Measurements from ENCODE around the gene PLPP6. TPM values are rescaled to one million over a fixed set of nuclear protein-coding genes. Genes with fewer than 3 reads are reported as not detected.

Gene PLPP6
- total RNA-seq (2014; rRNA removed; shearing (Covaris generic)), result 1.8 and 3.4 TPM in 2 replicates

GRCh38 chr9:4662108-4662988 lies at the start of gene PLPP6:
Gene PLPP6, plus strand, starts transcription at chr9:4662294. Its CDS starts 82 bp downstream, at chr9:4662376.
- peak; percentile 57 to 66 for DNase-seq (ENCODE audit: low read depth in 1 of 2, low spot score in 2 of 2)
- H3K36me3 ChIP-seq, result no peaks in the 10 kb centered on the region
- H3K27ac ChIP-seq, result peak within 1 kb of the TSS; percentile 31; the same call in 1 of the 2 replicates
- H3K27me3 ChIP-seq (replicated peaks), result no peaks in the 10 kb centered on the region
- peak within 1 kb of the TSS; percentile 70 for H3K4me3 ChIP-seq
- no peaks in the 10 kb centered on the region for H3K9me3 ChIP-seq (replicated peaks)
- H3K4me1 ChIP-seq (replicated peaks), result peaks cover 19% of the 10 kb centered on the region

- no peaks in the 10 kb centered on the region for H3K9me3 ChIP-seq (replicated peaks)
- no peak overlapping the region for H3K4me3 ChIP-seq
- no peak overlapping the region for H3K27ac ChIP-seq
- no peaks in the 10 kb centered on the region for H3K27me3 ChIP-seq (replicated peaks)
- no peaks in the 10 kb centered on the region for H3K36me3 ChIP-seq
- peaks cover 7% of the 10 kb centered on the region; the same call in 1 of the 2 replicates for H3K4me1 ChIP-seq (replicated peaks)
- DNase-seq (ENCODE audit: low read depth in 1 of 2, low spot score in 2 of 2), result no peak
These were observed 47.5 kb upstream of the PLPP6 start for GRCh38 chr9:4614627-4615026.

- Histone ChIP-seq H3K27me3 (replicated peaks) (no peaks in the 10 kb centered on the region), H3K27ac (no peak overlapping the region), H3K36me3 (no peaks in the 10 kb centered on the region), H3K4me3 (no peak overlapping the region), H3K9me3 (replicated peaks) (no peaks in the 10 kb centered on the region), H3K4me1 (replicated peaks) (peaks cover 7% of the 10 kb centered on the region; the same call in 1 of the 2 replicates)
- DNase-seq (ENCODE audit: low read depth in 1 of 2, low spot score in 2 of 2), result no peak
These were observed 46.8 kb upstream of the PLPP6 start for GRCh38 chr9:4615251-4615650.

GRCh38 chr9:4615778-4616177 lies 46.3 kb upstream of the PLPP6 start:
- H3K4me1 ChIP-seq (replicated peaks), result peaks cover 11% of the 10 kb centered on the region
- no peaks in the 10 kb centered on the region for H3K36me3 ChIP-seq
- H3K27ac ChIP-seq, result no peak overlapping the region
- no peaks in the 10 kb centered on the region for H3K27me3 ChIP-seq (replicated peaks)
- H3K4me3 ChIP-seq, result no peak overlapping the region
- no peak for DNase-seq (ENCODE audit: low read depth in 1 of 2, low spot score in 2 of 2)
- no peaks in the 10 kb centered on the region for H3K9me3 ChIP-seq (replicated peaks)

- peak in 1 of 2 experiments; percentile 12 for DNase-seq (ENCODE audit: low read depth in 1 of 2, low spot score in 2 of 2)
- Histone ChIP-seq H3K27ac (no peak overlapping the region), H3K4me3 (no peak overlapping the region), H3K36me3 (no peaks in the 10 kb centered on the region), H3K27me3 (replicated peaks) (no peaks in the 10 kb centered on the region), H3K9me3 (replicated peaks) (no peaks in the 10 kb centered on the region), H3K4me1 (replicated peaks) (peaks cover 20% of the 10 kb centered on the region)
These were observed 44.3 kb upstream of the PLPP6 start for GRCh38 chr9:4617752-4618151.

GRCh38 chr9:4618700-4619099 lies 43.4 kb upstream of the PLPP6 start:
- no peaks in the 10 kb centered on the region for H3K27me3 ChIP-seq (replicated peaks)
- DNase-seq (ENCODE audit: low read depth in 1 of 2, low spot score in 2 of 2), result no peak
- H3K27ac ChIP-seq, result no peak overlapping the region
- no peaks in the 10 kb centered on the region for H3K9me3 ChIP-seq (replicated peaks)
- H3K4me3 ChIP-seq, result no peak overlapping the region
- H3K4me1 ChIP-seq (replicated peaks), result peaks cover 20% of the 10 kb centered on the region
- no peaks in the 10 kb centered on the region for H3K36me3 ChIP-seq

- Histone ChIP-seq H3K27ac (peak overlapping the region; percentile 62; the same call in 1 of the 2 replicates), H3K4me1 (replicated peaks) (peaks cover 20% of the 10 kb centered on the region), H3K9me3 (replicated peaks) (no peaks in the 10 kb centered on the region), H3K36me3 (no peaks in the 10 kb centered on the region), H3K4me3 (no peak overlapping the region), H3K27me3 (replicated peaks) (no peaks in the 10 kb centered on the region)
- no peak for DNase-seq (ENCODE audit: low read depth in 1 of 2, low spot score in 2 of 2)
These were observed 41.9 kb upstream of the PLPP6 start for GRCh38 chr9:4620057-4620765.

- Histone ChIP-seq H3K4me3 (no peak overlapping the region), H3K27me3 (replicated peaks) (no peaks in the 10 kb centered on the region), H3K36me3 (no peaks in the 10 kb centered on the region), H3K9me3 (replicated peaks) (no peaks in the 10 kb centered on the region), H3K4me1 (replicated peaks) (peaks cover 20% of the 10 kb centered on the region), H3K27ac (peak overlapping the region; percentile 62)
- peak; percentile 39 to 58 for DNase-seq (ENCODE audit: low read depth in 1 of 2, low spot score in 2 of 2)
These were observed 41.1 kb upstream of the PLPP6 start for GRCh38 chr9:4620881-4621555.

- Histone ChIP-seq H3K36me3 (no peaks in the 10 kb centered on the region), H3K27me3 (replicated peaks) (no peaks in the 10 kb centered on the region), H3K4me1 (replicated peaks) (peaks cover 20% of the 10 kb centered on the region), H3K9me3 (replicated peaks) (no peaks in the 10 kb centered on the region), H3K4me3 (no peak overlapping the region), H3K27ac (no peak overlapping the region)
- no peak for DNase-seq (ENCODE audit: low read depth in 1 of 2, low spot score in 2 of 2)
These were observed 40.1 kb upstream of the PLPP6 start for GRCh38 chr9:4622016-4622415.

GRCh38 chr9:4630836-4631235 lies 31.3 kb upstream of the PLPP6 start:
- Histone ChIP-seq H3K36me3 (no peaks in the 10 kb centered on the region), H3K9me3 (replicated peaks) (no peaks in the 10 kb centered on the region), H3K27ac (no peak overlapping the region), H3K27me3 (replicated peaks) (no peaks in the 10 kb centered on the region), H3K4me3 (no peak overlapping the region), H3K4me1 (replicated peaks) (no peaks in the 10 kb centered on the region)
- DNase-seq (ENCODE audit: low read depth in 1 of 2, low spot score in 2 of 2), result no peak

GRCh38 chr9:4638968-4639367 lies 23.1 kb upstream of the PLPP6 start:
- no peak overlapping the region for H3K4me3 ChIP-seq
- no peaks in the 10 kb centered on the region for H3K27me3 ChIP-seq (replicated peaks)
- H3K9me3 ChIP-seq (replicated peaks), result no peaks in the 10 kb centered on the region
- no peaks in the 10 kb centered on the region for H3K4me1 ChIP-seq (replicated peaks)
- H3K27ac ChIP-seq, result no peak overlapping the region
- no peaks in the 10 kb centered on the region for H3K36me3 ChIP-seq
- no peak for DNase-seq (ENCODE audit: low read depth in 1 of 2, low spot score in 2 of 2)

GRCh38 chr9:4639420-4639819 lies 22.7 kb upstream of the PLPP6 start:
- H3K27ac ChIP-seq, result no peak overlapping the region
- no peaks in the 10 kb centered on the region for H3K4me1 ChIP-seq (replicated peaks)
- no peaks in the 10 kb centered on the region for H3K36me3 ChIP-seq
- DNase-seq (ENCODE audit: low read depth in 1 of 2, low spot score in 2 of 2), result no peak
- H3K9me3 ChIP-seq (replicated peaks), result no peaks in the 10 kb centered on the region
- no peaks in the 10 kb centered on the region for H3K27me3 ChIP-seq (replicated peaks)
- no peak overlapping the region for H3K4me3 ChIP-seq

GRCh38 chr9:4640027-4640426 lies 22.1 kb upstream of the PLPP6 start:
- Histone ChIP-seq H3K4me3 (no peak overlapping the region), H3K9me3 (replicated peaks) (no peaks in the 10 kb centered on the region), H3K27ac (no peak overlapping the region), H3K27me3 (replicated peaks) (no peaks in the 10 kb centered on the region), H3K4me1 (replicated peaks) (no peaks in the 10 kb centered on the region), H3K36me3 (no peaks in the 10 kb centered on the region)
- DNase-seq (ENCODE audit: low read depth in 1 of 2, low spot score in 2 of 2), result peak in 1 of 2 experiments; percentile 9
